ENCODE results near the gene RGS19.

The RGS19 gene

DNA sequence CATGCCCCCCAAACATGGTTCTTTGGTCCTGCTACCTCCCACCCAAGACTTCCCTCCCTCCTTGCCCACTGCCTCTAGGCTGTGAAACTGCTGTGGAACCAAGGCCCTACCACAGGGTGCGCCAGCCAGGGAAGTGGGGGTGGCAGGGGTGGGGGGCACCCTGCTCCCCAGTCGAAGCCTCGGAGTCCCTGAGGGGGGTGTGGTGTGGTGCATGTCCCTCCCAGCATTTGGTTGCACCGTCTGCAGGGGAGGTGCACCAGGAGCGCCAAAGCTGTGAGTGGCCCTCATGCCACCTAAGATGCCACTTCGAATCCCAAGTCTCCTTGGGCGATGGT, 1.8 kb downstream of the RGS19 start:
- no peak for DNase-seq (ENCODE audit: low read depth in 2 of 2)

DNA sequence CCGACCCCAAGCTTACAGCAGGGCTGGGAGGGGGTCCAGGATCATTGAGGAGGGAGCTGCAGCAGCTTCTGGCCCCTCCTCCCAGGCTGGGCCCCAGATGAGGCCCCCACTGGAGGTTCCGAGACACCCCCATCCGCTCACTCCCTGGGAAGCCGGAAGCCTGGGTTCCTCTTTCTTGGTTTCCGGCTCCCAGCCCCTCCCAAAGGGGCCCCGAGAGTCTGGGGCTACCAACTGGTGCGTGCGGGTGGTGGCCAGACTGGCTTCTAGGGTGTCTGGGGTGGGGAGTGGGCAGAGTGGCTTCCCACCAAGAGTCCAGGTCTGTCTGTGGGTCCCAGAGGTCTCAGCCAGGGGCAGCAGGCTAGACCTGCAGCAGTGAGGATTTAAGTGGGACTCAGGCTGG, 2.2 kb downstream of the RGS19 start:
- DNase-seq (ENCODE audit: low read depth in 2 of 2) = peak in 1 of 2 donors; percentile 40

DNA sequence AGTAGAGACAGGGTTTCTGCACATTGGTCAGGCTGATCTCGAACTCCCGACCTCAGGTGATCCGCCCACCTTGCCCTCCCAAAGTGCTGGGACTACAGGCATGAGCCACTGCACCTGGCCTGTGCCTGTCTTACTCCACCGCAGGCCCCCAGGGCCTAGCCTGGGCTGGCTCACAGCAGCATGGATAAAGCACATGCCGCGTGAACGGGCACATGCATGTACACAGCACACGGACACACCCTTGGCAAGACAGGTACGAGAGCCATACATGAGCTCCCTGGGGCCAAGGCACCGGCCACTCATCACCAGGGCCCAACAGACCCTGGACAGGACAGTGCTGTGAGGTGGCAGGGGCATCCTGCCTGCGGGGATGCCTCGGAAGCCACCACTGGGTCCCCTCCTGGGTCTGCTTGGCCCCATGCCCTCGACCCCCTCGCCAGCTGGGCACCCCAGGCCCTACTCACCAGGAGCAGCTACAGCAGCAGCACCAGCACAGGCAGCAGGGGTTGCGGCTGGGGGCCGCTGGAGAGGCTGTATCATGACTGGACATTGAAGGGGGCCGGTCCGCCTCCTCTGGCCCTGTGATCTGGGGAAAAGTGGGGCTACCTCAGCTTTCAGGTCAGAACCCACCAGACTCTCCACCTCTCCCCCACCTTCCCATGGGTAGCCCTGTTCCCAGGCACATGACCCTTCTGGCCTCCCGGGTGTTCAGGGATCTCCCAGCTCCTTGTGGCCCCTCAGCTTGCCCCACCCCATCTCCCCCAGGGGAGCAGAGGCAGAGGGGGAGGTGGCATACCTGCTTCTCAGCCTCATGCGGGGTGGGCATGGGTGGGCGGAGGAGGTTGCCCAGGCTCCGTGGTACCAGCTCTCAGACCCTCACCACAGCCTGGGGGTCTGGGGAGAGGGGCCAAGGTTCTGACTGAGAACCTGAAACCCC, 3.0 kb downstream of the RGS19 start:
- no peak for DNase-seq (ENCODE audit: low read depth in 2 of 2)

DNA sequence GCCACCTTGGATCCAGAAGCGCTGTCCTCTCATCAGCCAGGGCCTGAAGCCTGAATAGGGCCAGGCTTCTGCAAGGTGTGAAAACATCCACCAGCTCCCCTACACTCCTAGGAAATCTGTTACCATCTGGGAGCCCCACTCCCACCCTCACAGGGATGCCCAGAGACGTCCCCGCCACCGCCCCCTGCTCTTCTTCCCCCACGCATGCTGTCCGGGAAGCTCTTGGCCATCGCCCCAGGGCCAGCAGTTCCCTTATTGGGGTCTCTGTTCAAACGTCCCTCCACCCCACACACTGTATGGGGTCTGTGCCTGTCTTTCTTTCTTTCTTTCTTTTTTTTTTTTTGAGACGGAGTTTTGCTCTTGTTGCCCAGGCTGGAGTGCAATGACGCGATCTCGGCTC, 3.8 kb downstream of the RGS19 start:
- no peak for DNase-seq (ENCODE audit: low read depth in 2 of 2)

DNA sequence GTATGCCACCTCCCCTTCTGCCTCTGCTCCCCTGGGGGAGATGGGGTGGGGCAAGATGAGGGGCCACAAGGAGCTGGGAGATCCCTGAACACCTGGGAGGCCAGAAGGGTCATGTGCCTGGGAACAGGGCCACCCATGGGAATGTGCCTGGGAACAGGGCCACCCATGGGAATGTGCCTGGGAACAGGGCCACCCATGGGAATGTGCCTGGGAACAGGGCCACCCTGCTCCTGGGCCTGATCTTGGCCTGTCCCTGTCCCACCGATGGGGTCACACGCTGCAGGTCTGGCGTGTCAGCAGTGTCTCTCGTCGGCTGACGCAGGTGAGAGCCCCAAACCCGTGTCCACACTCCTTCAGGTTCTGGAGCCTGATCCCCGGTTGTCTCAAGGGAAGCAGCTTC, 4.4 kb downstream of the RGS19 start:
- DNase-seq (ENCODE audit: low read depth in 2 of 2) = no peak

DNA sequence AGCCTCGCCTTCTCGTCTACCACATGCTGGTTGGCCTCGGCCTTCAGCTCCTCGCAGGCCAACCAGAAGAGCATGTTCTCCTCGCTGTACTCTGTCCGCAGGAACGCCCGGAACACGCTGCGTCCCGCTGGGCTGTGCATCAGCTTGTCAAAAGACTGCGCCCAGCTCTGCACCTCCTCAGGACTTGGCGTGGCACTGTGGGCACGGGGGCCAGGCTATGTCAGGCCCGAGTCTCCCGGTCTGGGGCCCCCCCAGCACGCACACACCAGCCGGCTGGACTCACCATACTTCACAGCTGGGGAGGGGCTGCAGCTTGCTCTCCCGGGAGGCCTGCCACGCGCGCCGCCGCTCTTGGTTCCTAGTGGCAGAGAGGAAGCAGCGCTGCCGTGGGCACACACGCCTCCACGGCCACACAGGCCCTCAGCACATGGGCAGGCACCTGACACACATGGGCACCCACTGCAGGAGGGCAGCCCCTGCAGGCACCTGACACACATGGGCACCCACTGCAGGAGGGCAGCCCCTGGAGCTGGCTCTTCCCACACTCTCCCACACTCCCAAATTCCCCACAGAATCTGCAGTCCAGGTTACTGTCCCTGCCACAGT, 5.0 kb downstream of the RGS19 start:
- no peak for DNase-seq (ENCODE audit: low read depth in 2 of 2)

DNA sequence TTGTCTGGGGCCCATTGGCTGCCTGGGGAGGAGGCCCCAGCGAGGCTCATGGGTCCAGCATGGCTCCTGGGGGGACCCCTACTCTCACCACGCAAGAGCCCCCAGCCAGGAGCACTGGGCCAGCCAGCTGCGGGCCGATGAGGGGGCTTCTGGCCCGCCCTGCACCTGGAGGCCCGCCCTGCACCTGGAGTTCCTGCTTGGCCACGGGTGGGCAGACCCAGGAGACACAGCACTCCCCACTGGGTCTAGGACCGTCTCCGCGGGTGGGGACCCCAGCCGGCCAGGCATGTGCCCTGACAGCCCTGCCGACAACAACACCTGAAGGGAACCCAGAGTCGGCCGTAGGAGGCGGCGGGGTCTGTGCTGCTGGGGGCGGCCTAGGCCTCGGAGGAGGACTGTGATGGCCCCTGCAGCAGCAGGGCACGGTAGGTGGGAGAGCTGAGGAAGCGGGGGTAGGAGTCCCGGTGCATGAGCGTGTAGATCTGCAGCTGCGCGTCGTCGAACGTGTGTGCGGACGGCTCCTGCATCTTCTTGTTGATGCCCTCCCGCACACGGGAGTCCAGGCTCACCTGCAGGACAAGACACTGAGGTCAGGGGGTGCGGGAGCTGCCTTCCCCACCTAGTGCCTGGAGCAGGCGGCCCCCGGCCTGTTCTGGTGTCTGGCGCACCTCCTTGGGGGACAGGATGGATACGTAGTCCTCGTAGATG, 5.7 kb downstream of the RGS19 start:
- DNase-seq (ENCODE audit: low read depth in 2 of 2) = no peak

DNA sequence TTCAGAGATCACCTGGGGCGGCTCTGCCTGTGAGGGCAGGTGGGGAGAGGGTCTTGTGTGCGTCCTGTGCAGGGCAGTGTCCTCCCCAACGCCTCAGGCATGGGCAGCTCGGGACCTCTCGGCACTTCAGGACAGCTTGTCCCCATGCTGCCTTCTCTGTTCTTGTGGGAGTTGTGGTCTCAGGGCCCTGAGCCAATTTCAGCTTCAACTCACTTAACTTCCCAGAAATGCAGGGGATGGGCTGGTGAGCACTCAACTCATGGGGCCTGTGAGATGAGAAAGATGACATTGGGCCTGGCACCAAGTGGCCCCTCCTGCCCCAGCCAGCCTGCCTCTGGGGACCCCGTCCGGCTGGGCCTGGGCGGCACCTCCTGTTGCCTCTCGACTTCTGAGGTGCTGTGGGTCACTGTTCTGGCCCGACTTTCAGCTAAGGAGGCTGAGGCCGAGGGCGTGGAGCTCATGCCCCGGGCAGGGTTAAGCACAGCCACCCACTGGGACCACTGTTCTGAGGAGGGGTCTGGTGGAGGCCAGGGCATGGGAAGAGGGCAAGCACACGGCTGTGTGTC, 6.7 kb downstream of the RGS19 start:
- no peak for DNase-seq (ENCODE audit: low read depth in 2 of 2)

DNA sequence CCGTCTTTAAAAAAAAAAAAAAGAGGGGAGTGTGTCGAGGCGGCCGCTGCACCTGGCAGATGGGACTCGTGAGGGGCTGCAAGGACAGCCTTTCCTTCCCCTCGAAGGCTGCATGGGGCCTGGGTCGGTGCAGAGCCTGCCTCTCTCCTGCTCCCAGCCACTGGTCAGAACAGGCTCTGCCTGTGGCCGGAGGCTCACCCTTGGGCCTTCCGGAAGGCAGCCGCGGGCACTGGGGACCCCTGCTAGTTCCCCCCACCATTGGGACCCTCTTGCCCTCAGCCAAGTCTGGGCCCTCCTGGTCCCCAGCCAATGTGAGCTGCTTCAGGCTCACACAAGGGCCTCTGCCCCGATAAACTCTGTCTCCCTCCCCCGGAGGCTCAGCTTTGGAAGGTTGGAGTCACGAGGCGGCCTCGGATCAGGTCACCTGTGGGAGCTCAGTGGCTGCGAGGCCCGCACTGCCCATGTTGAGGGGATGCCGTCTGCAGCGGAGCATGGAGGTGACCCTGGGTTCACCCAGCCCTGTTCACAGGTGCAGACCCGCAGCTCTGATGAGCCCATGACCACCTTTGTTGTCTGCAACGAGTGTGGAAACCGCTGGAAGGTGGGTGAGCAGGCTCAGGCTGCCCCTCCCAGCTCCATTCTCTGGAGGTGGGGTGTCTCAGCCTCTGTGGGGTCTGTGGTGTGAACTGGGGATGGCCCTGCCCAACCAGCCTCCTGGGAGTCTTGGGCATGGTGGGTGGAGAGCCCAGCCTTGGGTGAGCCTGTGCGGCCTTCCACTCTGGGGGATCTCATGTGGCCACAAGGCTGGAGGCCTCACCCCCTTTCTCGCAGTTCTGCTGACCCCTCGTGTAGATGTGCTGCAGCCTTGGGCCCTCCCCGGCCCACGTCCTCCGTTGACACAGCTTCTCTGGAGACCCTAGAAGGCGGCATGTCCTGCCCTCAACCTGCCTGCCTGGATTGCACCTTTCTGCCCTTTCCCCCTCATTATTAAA, 7.7 kb downstream of the RGS19 start:
- DNase-seq (ENCODE audit: low read depth in 2 of 2) = no peak

DNA sequence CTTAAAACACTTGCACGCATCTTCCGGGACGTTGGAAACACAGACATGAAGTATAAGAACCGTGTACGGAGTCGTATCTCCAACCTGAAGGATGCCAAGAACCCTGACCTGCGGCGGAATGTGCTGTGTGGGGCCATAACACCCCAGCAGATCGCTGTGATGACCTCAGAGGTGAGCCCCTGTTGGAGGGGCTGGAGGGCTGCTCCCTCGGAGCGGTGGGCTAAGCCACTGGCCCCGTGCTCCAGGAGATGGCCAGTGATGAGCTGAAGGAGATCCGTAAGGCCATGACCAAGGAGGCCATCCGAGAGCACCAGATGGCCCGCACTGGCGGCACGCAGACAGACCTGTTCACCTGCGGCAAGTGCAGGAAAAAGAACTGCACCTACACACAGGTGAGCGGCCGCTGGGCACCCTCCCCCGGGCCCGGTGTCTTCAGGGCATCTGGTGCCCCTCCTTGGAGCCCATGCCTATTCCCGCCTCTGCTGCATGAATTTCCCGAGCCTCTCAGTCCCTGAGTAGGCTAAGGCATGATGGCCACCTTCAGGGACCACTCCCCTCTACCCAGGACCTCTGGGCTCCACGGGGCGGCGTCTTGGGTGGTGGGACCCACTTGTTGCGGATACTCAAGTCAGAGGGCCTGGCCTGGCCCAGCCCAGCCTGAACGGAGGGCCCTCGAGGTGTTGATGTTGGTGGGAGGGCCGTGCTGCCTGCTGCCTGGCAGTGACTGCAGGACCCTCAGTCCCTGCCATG, 8.9 kb downstream of the RGS19 start:
- DNase-seq (ENCODE audit: low read depth in 2 of 2) = no peak

DNA sequence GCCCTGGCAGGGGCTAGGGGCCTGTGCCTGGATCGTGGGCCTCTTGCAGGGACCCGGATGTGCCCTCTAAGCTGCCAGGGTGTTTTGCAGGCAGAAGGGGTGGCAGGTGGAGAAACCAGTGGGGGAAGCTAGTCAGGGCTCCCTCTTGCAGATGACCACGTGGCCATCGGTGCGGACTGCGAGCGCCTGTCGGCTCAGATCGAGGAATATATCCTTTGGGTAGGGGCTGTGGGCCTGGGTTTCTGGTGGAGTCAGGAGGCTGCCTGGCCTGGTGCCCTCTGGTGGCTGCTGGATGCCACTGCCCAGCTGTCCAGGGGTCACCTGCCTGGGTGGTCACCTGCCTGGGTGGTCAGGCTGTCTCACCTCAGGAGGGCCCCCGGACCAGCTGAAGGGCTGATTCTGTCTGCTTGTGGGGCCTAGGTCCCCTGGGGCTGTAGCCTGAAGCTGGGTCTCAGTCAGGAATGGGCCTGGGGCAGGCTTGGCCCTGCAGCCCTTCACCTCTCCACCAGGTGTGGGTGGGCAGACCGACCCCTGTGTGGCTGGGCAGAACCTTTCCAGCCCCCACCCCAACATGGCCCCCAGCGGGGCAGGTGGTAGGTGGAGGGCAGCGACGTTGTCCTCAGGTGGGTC, 9.6 kb downstream of the RGS19 start:
- no peak for DNase-seq (ENCODE audit: low read depth in 2 of 2)

DNA sequence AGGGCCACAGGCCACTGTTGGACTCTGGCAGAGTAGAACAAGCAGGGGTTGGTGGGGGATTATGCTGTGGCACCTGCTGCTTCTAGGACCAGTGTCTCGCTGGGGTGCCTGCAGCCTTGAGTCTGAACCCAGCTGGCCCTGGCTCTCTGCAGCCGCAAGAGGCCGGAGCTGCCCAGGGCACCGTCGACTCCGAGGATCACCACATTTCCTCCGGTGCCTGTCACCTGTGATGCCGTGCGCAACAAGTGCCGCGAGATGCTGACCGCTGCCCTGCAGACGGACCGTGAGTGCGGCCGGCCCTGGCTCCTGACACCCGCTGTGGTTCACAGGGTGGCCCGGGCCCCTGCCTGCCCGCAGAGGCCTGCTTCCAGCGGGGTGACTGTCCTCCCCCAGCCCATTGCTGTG, 10.1 kb downstream of the RGS19 start:
- no peak for DNase-seq (ENCODE audit: low read depth in 2 of 2)

DNA sequence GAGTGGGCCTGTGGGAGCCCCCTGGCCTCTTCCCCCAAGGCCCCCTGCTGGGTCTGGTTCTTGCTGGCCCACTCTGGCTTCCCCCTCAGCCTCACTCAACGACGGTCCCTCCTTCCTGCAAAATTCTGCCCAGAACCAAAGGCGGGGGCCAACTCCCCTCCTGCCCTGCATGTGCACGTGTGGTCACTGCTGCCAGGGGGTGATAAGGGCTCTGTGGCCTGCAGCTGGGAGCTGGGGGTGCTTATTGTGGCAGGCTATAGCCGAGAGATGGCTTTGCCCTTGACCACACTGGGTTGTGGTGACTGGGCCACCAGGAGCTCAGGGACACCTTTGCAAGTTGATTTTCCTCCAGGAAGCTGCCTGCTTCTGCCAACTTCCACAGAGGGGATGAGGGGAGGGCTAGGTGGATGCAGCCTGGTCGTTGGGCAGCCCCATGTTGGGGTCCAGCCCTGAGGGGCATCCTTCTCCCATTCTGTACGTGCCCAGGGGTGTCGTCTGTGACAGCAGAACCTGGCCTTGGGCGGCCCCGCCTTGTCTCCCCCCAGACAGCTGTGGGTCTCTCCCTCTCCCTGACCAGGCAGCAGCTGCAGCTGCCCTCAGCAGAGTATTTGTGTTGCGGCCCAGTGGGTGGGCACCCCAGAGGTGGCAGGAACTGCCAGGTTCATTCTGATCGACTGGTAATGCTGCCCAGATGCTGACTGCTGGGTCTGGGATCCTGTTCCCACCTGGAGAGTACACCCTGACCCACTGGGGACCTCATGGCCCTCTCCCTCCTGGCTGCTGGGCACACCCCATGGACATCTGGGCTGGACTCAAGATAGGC, 10.7 kb downstream of the RGS19 start:
- DNase-seq (ENCODE audit: low read depth in 2 of 2) = no peak

DNA sequence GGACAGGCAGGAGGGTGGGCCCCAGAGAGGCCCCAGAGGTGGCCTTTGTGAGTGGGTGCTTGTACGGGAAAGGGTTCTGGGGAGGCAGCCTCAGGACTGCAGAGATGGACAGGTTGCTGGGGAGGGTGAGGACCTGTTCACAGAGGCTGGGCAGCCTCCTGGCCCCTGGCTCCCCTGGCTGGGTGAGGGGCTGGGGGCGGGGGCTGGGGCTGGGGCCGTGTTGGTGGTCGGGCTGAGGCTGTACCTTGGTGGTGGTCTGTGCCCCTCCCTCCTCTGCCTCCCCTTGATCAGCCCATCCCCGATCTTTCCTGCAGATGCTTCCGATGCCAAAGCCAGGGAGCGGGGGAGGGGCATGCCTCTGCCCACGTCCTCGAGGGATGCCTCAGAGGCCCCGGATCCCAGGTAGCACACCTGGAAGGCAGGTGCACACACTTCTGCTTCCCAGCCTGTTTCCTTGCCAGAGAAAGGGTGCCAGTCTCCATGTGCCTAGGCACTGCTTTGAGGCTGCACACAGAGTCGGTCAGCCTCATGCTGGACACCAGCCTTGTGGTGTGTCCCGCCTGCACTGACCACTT, 11.5 kb downstream of the RGS19 start:
- no peak for DNase-seq (ENCODE audit: low read depth in 2 of 2)

DNA sequence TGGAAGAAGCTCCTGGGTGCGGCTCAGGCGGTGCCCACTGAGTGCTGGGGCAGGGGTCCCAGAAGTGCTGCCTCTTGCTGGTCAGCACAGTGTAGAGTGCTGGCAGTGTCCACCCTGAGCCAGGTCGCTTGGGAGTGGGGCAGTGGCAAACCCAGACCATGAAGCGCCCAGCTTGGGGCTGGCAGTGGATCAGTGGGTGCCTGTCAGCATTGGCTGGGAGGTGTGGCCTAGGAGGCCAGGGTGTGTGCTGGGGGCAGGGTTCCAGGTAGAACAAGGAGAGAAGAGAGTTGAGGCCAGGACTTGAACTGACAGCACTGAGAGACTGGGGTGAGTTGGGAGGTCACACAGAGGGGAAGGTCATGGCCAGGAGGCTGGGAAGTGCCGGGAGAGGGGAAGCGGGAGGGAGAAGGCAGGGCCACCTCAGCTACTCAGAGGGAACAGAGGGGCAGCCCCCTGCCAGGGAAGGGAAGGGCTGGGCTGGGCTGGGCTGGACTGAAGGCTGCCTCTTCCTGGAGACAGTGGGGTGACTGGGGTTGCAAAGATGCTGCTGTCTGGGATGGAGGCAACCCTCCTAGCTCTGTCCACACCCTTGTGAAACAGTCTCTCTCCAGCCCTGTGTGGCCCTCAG, 12.2 kb downstream of the RGS19 start:
- no peak for DNase-seq (ENCODE audit: low read depth in 2 of 2)

DNA sequence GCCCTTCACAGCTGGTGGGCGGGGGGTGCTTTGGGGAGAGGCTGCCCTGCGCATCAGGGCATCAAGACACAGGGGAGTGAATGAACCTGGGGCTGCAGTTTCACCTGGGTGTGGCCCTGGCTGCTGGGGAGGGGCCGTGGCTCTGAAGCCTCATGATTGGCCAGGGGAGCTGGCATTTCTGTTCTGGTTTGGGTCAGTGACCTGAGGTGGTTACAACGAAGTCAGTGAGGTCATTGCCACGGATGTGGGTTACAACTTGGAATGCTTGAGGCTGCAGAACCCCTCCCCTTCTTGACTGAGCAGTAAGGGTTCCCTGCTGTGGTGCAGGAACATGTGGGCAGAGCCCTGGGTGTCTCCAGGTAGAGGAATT, 13.4 kb downstream of the RGS19 start:
- peak; percentile 43 to 50 for DNase-seq (ENCODE audit: low read depth in 2 of 2)

DNA sequence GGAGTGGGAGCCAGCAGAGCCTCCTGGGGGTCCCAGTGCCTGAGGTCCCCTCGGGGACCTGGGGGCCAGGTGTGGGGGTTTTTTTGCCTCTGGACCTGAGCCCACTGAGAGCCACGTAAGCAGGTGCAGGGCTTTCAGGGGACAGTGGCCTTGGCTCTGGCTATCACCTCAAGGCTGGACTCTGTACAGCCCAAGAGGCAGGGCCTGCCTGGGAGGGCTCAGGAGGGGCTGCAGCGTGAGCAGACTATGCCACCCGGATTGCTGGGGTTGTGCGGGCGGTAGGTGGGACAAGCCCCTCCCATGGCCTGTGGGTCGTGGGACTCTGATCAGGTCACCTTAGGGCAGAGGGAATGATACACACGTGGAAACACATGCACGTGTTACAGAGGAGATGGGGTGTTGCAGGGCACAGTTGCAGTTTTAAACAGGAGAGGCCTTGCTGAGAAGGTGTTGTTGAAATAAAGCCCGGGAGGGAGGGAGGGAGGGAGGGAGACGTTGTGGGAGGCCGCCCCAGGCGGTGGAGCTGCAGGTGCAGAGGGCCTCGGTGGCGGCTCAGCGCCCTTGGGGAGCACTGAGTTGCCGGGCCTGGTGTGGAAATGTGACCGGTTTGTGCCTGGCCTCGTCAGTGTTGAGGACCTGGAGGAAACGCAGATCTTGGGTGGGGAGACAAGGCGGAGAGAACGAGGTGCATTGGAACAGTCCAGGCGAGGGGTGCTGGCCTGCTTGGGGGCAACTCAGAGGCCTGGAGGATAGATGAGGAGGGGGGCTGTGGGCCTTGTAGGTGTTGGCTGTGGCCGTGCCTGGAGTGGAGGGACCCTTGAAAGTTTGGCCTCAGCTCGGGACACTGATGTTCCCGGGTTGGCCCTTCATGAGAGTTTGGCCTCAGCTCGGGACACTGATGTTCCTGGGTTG, 14.0 kb downstream of the RGS19 start:
- no peak for DNase-seq (ENCODE audit: low read depth in 2 of 2)

All from stimulated activated CD8-positive, alpha-beta memory T cell treated with anti-CD3 and anti-CD28 coated beads, Interleukin-2, amount 100 ng/mL, for 48 hours (primary cell).